NCI-H1436 (cell line): ENCODE results near the gene OGFOD2.

Experiments
- DNase-seq: peaks from one replicate; lab custom pipeline; 2025; lab: John Stamatoyannopoulos, UW

OGFOD2 gene

DNA sequence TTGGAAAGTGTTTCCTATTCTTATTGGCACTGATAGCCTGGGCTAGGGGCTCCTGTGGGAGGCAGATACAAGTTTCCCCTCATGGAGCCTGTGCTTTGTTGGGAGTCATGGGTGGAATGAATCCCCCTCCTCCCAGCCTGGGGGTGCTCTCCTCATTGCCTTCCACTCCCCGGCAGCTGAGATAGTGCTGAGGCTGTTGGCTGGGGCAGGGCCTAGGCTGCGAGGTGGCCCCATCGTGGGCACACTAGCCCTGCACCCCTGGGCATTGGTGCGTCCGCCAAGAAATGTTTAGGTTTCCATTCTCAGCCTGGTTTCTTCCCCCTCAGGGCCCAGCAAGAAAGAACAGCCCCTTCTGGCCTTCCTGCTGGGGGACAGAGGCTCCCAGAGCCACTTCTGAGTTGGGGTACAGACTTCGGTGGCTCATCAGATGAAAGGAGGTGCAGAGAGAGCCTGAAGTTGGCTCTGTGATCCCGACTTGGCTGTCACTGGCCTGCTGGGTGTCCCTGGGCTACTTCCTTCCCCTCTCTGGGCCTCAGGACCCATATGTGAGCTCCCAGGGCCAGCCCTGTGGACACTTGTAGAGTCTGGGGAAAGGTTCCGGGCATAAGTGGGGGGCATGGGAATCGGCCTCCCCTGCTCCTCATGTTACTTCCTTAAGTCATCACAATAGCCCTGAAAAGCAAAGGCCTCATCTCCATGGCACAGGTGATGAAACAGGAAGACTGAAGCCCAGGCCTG, 2.8 kb downstream of the OGFOD2 start:
- no peak for DNase-seq

DNA sequence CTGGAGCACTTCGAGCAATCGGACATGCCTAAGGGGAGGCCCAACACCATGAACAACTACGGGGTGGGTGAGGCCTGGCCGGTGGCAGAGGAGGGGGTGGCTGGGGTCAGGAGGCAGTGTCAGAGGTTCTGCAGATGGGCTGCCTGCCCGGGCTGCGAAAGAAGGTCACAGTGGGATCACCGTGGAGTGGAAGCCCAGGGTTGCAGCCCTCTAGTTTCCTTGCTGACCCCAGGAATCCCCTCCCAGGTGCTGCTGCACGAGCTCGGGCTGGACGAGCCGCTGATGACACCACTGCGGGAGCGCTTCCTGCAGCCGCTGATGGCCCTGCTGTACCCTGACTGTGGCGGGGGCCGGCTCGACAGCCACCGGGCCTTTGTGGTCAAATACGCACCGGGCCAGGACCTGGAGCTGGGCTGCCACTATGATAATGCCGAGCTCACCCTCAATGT, 3.5 kb downstream of the OGFOD2 start:
- DNase-seq, result no peak

DNA sequence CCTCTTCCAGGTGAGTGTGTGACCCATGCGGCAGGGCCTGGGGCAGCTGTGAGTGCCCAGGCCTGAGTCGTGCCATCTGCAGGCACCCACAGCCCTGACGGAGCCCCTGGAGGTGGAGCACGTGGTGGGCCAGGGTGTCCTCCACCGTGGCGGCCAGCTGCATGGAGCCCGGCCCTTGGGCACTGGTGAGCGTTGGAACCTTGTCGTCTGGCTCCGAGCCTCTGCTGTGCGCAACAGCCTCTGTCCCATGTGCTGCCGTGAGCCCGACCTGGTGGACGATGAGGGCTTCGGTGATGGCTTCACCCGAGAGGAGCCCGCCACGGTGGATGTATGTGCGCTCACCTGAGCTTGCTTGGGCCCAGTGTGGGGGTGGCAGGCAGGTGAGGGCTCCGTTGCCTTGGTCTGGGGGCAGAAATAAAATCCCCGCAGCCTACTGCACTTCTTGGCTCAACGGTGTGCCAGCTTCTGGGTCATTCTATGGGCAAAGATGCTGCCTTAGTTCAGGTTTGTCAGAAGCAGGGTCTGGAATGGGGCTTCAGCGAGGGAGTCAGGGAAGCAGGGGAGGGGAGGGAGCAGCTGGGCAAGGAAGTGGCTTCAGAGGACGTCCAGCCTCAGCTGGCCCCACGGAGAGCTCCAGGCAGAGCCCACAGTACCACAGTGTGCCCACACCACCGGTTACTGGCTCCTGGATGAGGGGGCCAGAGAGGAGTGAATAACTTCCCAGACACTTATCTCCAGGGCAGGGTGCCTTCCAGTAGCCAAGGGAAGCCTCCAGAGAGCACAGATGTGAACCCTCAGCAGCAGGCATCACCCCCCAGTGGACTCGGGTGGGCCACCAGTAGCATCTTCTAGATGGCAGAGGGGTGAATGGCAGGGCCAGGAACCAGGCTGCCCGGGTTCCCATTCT, 4.2 kb downstream of the OGFOD2 start:
- no peak for DNase-seq

DNA sequence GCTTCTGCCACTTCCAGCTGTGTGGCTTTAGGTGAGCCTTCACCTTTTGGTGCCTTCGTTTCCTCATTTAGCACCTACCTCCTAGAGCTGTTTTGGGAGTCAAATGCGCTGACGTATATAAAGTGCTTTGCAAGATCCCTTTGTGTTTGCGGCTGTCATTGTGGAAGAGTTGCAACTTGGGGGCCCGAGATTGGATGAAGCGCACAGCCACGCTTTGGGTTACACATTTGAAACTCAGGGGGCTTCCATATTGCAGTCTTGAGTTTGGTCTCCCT, 4.8 kb downstream of the OGFOD2 start:
- DNase-seq, result no peak

DNA sequence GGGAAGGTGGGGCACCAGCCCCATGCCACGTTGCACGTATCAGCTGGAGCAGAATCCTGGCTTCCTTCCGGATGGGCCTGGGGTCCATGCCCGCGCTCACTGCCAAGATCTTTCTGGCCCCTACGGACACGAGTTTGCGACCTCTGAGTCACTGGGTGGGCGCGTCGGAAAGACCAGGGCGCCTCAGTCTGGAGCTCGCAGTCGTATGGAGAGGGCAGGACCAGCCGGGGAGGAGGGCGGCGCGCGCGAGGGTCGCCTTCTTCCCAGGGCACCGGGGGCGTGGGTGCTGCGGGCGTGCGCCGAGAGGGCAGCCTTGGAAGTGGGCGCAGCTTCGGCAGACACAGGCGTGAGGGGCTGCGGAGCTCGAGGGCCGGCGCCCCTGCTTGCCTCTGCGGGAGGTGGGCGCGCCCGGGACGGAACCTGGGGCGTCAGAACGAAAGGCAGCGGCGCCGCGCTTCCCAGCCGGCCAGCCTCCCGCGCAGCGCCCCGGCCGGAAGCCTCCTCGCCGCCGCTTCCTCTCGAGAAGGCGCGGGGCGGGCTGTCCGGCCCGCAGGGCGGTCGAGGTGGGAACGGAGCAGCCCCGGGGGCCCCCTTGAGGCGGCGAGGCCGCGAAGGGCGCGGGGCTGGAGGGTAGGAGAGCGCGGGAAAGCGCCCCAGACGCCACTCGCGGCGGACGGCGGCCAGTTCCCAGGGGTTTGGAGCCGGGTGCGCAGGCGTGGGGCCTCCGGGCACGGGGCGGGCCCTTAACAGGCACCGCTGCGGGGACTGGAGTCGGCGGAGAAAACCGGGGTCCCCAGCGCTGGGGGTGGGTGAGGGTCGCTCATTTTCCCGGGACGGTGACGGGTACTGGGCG, 5.4 kb downstream of the OGFOD2 start, which contains the start of gene ARL6IP4:
TSS of gene ARL6IP4 (plus strand) at position 499 of the 853 bp plus-strand sequence. CDS start 459 bp downstream, outside the sequence.
- DNase-seq, result peak; percentile 46

DNA sequence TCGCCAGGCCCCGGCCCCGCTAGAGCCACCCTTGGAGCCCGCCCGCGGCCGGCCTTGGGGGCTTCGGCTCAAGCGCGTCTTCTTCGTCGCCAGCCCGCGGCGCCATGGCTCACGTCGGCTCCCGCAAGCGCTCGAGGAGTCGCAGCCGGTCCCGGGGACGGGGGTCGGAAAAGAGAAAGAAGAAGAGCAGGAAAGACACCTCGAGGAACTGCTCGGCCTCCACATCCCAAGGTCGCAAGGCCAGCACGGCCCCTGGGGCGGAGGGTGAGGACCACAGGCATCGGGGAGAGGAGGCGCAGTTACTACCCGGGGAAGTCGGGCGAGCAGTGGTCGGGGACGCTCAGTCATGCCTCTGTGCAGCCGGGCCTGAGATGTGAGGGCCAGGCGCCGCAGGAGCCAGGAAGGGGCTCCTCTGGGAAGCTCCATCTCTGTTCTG, 6.0 kb downstream of the OGFOD2 start:
- DNase-seq, result no peak

DNA sequence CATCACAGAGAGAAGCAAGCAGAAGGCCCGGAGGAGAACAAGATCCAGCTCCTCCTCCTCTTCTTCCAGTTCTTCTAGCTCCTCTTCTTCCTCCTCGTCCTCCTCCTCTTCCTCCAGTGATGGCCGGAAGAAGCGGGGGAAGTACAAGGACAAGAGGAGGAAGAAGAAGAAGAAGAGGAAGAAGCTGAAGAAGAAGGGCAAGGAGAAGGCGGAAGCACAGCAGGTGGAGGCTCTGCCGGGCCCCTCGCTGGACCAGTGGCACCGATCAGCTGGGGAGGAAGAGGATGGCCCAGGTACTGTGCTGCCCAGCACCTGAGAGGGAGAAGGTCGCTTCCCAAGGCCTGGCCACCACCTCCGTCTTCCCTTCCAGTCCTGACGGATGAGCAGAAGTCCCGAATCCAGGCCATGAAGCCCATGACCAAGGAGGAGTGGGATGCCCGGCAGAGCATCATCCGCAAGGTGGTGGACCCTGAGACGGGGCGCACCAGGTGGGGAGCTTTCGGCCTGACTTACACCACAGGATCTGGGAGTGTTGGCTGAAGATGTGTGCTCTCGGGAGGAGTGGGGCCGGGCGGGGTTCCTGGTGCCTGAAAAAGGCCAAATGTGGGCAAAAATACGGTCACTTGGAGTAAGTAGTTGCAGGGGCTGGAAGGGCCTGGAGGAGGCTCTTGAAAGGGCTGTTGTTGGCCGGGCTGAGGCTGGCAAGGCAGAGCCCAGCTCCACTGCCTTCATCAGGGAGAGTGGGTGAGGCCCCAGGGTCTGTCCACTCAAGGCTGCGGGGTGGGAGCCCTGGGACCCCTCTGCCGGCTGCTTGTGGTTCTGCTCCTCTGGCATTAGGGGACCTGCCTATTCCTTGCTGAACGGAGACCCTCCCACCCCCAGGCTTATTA, 6.8 kb downstream of the OGFOD2 start:
- DNase-seq, result no peak

DNA sequence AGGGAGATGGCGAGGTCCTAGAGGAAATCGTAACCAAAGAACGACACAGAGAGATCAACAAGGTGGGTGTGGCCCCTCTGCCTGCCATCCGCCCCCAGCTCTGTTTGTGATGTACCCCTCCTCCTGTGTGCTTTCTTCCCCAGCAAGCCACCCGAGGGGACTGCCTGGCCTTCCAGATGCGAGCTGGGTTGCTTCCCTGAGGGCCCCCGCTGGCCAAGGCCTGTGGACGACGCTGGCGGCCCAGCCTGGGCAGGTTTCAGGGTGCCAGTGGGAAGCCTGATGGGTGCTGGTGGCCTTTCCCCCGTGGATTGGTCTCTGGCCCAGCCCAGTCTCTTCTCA, 7.4 kb downstream of the OGFOD2 start:
- DNase-seq, result no peak

DNA sequence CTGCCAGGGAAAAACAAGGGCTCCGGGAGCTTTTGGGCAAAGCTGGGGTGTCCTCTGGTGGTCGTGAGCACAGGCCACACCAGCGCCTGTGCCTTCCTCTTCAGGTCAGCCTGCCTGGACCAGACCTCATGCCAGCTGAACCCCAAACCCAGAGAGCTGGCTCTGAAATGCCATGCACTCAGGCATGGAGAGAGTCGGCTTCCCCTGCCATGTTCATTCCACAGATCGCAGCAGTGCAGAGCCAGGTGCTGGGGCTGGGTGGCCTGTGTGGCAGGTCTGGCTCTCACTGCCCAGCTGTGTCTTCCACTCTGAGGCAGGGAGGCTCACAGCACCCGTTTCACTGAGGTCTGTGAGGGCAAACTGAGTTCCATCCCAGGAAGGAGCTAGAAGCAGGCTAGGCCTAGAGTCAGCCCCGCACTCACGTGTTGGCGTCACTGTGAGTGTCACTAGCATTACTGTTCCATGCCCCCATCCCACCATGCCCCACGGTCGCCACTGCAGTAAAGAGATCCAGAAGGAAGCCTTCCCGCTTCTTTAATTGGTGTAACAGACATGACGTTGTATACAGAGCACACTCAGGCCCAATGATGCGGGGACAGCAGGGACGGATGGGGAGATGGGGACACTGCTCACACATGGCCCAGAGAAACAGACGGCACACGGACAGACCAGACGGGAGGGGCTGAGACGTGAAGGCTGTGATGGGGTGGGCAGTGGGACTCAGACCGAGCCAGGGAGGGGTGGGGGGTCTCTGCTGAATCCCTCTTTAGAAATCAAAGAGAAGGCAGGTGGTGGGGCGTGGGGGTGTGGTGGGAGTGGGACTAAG, 8.1 kb downstream of the OGFOD2 start:
- no peak for DNase-seq

DNA sequence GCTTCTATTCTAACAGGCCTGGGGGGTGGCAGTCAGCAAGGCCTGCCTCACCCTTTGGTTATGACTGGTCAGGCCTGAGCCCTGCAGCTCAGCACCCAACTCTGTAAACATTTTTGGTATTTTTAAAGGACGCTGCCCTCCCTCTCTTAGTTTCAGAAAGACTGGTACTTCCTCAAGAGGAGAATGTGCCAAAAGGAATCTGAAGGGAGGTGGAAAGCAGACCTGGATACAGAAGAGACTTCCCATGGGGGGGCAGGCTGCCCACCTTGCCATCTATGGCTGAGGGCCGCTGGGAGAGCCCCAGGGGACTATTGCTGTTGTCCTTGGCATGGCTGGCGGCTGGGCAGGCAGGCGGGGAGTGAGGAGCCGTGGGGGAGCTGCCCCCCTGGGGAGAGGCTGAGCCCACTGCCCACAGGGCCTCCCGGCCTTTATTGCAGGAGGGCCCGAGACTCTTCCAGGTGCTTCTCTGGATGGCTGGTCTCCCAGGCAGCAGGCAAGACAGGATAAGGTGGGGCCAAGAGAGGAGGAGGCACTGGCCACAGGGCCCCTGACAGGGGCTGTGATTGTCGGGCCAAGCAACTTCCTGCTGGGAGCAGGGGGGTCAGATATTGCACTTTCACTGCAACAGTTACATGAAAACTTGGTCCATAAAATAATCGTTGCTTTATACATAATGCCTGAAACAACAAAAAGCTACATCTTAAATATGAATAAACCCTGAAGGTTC, 8.9 kb downstream of the OGFOD2 start:
- no peak for DNase-seq

DNA sequence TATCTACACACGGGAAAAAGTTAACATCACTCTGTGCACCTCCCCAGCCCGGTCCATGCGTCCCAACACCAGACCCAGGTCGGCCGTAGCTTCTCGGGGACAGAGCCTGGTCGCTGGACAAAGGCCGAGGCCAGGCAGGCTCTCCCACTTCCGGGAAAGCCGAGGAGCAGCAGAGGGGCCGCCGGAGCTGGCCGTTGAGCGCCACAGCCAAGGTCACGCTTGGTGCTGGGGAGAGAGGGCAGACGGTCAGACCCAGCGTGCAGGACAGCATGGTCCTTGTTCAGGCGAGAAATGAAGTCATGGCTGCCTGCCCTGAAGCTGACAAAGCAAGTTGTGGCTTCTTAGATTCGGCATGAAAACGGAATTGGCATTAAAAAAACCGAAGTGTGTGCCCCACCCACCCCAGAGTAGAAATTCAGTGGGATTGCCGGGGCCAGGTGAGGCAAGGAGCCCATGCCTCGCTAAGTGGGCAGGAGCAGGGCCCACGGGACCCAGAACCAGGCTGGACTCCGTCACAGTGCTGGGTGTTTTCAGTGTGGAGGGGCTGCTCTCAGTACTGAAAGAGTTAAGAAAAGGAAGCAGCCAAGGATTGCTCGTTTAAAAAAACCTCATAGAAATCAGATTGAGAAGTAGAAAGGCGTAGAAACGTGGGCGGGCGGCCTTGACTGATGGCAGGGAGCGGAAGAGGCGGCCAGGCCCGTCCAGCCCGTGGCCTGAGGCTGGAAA, 9.7 kb downstream of the OGFOD2 start:
- no peak for DNase-seq

DNA sequence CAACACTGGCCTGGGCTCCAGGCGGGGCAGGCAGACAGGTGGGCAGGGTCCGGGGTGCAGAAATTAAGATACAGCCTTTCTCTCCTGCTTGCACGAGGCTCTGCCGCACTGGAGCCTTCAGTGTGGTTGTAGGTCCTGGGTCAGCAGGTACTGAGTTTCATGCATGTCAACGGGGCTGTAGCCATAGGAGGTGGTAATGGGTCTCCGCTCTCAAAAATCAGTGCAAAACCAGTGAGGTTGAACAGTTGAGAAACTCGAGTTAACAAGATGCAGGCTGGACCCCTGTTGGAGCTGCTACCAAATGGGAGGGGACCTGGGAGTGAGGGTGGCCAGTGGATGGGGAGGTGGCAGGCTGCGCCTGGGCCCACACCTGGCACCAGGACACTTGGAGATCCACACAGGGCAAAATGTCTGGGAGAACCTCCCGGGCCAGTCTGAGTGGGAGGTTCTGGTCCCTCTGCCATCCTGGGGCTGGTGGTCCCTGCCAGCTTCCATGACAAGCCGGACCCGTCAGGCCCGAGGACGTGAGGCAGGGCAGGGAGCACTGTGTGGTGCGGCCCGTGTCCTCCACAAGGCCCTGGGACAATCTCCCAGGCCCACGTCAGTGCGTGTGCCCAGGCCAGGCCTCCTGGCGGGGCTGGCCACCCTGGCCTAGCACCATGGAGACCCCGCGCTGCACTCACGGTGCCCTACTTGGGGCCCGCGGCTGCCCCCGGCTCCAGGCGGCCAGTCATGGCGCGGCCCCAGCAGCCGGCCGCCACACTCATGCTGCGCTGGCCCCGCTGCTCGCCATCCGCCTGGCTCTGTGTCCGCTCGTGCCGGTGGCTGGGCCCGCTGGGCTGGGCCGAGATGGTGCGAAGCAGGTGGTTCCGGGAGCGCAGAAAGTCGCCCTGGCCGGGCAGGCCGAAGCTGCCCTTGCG, 10.6 kb downstream of the OGFOD2 start:
- DNase-seq, result no peak

DNA sequence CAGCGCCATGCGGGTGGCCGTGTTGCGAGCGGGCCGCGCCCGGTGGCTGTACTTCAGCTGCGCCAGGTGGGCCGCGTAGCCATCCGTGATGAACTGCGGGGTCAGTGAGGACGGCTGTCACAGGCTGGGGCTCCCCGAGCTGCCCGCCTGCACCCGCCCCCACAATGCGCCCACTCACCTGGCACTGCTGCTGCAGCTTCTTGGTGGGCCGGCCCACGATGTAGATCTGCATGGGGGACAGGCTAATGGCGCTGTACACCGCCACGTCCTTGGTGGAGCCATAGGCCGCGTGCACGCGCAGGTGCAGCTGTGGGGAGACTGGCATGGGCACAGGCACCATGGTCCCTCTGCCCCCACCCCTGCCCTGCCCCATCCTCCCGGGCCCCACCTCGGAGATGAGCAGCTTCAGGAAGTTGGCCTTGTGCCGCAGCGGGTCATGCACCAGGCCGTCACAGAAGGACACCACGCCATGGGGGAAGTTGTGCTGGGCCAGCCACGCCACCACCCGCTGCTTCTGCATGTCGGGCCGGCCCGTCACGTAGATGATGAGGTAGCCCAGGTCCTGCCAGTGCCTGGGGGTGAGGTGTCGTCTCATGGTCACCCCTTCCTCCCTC, 11.3 kb downstream of the OGFOD2 start:
- DNase-seq, result no peak

DNA sequence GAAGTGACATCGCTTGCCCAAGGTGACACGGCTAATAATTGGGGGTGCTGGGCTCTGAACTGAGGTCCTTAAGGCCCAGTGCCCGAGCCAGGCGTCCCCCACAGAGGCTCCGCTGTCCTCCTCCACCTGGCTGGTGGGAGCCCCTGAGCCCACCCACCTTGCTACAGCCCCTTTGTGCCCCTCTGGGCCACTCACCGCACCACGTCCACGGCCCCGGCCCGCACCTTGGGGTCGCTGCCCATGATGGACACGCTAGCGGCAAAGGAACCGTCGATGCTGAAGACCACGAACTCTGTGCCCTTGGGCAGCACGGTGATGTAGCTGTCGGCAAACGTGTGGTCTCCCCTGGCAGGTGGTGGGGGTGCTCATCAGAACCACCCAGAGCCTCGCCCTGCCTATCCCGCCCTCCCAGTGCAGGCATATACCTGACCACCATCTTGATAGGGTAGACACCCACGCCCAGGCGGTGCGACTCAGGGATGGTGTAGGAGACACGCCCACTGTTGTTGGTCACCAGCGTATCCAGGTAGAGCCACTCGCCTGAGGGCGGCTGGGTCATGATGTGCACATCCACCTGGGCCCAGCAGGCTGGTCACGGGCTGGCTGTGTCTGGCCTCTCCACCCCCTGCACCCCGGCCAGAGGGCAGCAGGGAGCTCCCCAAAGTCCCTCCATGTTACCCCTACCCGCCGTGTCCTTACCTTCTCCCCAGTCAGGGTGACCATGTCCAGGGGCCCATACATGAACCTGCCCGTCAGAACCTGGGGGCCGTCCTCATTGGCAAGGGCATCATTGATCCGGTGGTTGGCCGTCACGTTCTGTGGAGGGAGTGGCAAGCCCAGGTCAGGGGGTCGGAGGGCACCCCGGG, 12.3 kb downstream of the OGFOD2 start:
- DNase-seq, result no peak

DNA sequence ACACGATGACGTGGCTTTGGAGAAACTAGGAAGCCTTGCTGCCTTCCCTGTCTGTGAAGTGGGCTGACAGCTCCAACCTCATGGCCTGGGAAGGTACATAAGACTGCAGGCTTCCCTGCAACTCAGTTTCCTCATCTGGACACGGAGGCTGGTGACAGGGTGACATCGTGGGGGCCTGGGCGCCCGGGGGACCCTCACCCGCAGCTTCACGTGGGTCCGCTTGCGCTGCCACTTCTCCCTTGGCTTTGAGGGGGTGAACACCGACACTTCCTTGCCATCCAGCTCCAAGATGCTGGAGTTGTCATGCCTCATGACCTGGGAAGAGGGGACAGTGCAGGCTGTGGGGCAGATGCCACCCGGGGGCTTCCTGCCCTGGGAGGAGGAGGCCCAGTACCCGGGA, 13.0 kb downstream of the OGFOD2 start:
- DNase-seq, result no peak

DNA sequence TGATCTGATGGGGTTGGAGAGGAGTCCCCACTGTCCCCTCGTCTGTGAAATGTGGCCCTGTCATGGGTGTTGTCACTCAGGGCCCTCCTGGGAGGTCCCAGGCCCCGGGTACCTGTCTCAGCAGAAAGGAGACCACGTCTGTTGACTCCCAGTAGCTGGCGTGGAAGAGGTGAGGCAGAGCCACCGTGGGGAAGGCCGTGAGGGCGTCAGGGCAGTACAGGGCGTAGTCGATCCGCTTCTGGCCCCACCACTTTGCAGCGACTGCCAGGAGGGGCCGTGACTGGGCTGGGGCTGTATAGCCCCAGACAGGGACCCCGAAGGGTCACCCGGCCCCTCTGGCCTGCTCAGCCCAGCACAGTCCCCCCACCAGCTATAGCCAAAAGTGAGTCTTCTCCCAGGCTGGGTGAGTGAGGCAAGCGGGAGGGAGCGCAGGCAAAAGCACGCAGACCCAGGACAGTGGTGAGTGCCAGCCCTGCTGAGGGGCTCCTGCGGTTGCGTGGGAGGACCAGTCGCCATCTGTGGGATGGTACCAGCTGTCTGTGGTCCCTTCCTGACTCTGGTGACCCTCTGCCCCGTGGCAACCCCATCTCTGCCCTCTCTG, 13.7 kb downstream of the OGFOD2 start:
- no peak for DNase-seq
